Measurements from ENCODE around the gene LASP1.

LASP1 gene

GRCh38 chr17:38867968-38868816 lies 1.7 kb upstream of the LASP1 start:
- in situ Hi-C loops (cut with HindIII; ENCODE audit: low pct_ligation_motif_present, low pct_unique_long_range_greater_than_20kb, low sequenced_read_pairs) = no loop called here
- DNase-seq = peak; percentile 60

GRCh38 chr17:38868817-38869525 lies 887 bp upstream of the LASP1 start:
- DNase-seq = peak; percentile 91
- in situ Hi-C loops (cut with HindIII; ENCODE audit: low pct_ligation_motif_present, low pct_unique_long_range_greater_than_20kb, low sequenced_read_pairs) = no loop called here

- DNase-seq = peak; percentile 72
- in situ Hi-C loops (cut with HindIII; ENCODE audit: low pct_ligation_motif_present, low pct_unique_long_range_greater_than_20kb, low sequenced_read_pairs) = no loop called here
These were observed 654 bp downstream of the LASP1 start for GRCh38 chr17:38870259-38871165.

- DNase-seq = peak; percentile 90
- in situ Hi-C loops (cut with HindIII; ENCODE audit: low pct_ligation_motif_present, low pct_unique_long_range_greater_than_20kb, low sequenced_read_pairs) = no loop called here
These were observed 1.6 kb downstream of the LASP1 start for GRCh38 chr17:38871247-38872015.

GRCh38 chr17:38872027-38872511 lies 2.2 kb downstream of the LASP1 start:
- in situ Hi-C loops (cut with HindIII; ENCODE audit: low pct_ligation_motif_present, low pct_unique_long_range_greater_than_20kb, low sequenced_read_pairs) = no loop called here
- no peak for DNase-seq

GRCh38 chr17:38872671-38873385 lies 3.0 kb downstream of the LASP1 start:
- no peak for DNase-seq
- in situ Hi-C loops (cut with HindIII; ENCODE audit: low pct_ligation_motif_present, low pct_unique_long_range_greater_than_20kb, low sequenced_read_pairs) = no loop called here

GRCh38 chr17:38873640-38874380 lies 4.0 kb downstream of the LASP1 start:
- DNase-seq = peak; percentile 42
- in situ Hi-C loops (cut with HindIII; ENCODE audit: low pct_ligation_motif_present, low pct_unique_long_range_greater_than_20kb, low sequenced_read_pairs) = no loop called here

GRCh38 chr17:38874505-38875400 lies 4.9 kb downstream of the LASP1 start:
- in situ Hi-C loops (cut with HindIII; ENCODE audit: low pct_ligation_motif_present, low pct_unique_long_range_greater_than_20kb, low sequenced_read_pairs) = no loop called here
- no peak for DNase-seq

- no peak for DNase-seq
- in situ Hi-C loops (cut with HindIII; ENCODE audit: low pct_ligation_motif_present, low pct_unique_long_range_greater_than_20kb, low sequenced_read_pairs) = no loop called here
These were observed 5.7 kb downstream of the LASP1 start for GRCh38 chr17:38875477-38876075.

- no peak for DNase-seq
- in situ Hi-C loops (cut with HindIII; ENCODE audit: low pct_ligation_motif_present, low pct_unique_long_range_greater_than_20kb, low sequenced_read_pairs) = no loop called here
These were observed 7.4 kb downstream of the LASP1 start for GRCh38 chr17:38877130-38877851.

- in situ Hi-C loops (cut with HindIII; ENCODE audit: low pct_ligation_motif_present, low pct_unique_long_range_greater_than_20kb, low sequenced_read_pairs) = no loop called here
- DNase-seq = peak; percentile 97
These were observed 10.2 kb downstream of the LASP1 start for GRCh38 chr17:38879878-38880665.

GRCh38 chr17:38881600-38882191 lies 11.8 kb downstream of the LASP1 start:
- in situ Hi-C loops (cut with HindIII; ENCODE audit: low pct_ligation_motif_present, low pct_unique_long_range_greater_than_20kb, low sequenced_read_pairs) = no loop called here

GRCh38 chr17:38882870-38883269 lies 13.0 kb downstream of the LASP1 start:
- in situ Hi-C loops (cut with HindIII; ENCODE audit: low pct_ligation_motif_present, low pct_unique_long_range_greater_than_20kb, low sequenced_read_pairs) = no loop called here
- DNase-seq = no peak

More at GRCh38 chr17:38881600-38882191, 11.8 kb downstream of the LASP1 start:
- no peak for DNase-seq
